NT2/D1 (cell line): ENCODE data around the gene RCN2.
"Not testable (repeated sequence)": the region's sequence is repeated elsewhere in the genome, so short reads cannot be mapped to it uniquely, and the experiment has no call there.

Experiments used
- DNase-seq: peaks from one replicate; pipeline ENCODE4 v3.0.0-alpha.2; 2011; ENCODE audit warnings: low read depth, low spot score
- H3K27me3 ChIP-seq: 2 replicates; pipeline ENCODE4 v1.6.0; 2011; ENCODE audit warnings: mild to moderate bottlenecking; ENCODE audit not compliant: insufficient read length, insufficient read depth
- H3K36me3 ChIP-seq: 2 replicates; pipeline ENCODE4 v1.6.1; 2011; ENCODE audit warnings: mild to moderate bottlenecking, low read length, mixed read lengths; ENCODE audit not compliant: insufficient read depth, insufficient read length
- H3K4me1 ChIP-seq: 2 replicates; pipeline ENCODE4 v1.5.1; 2011; ENCODE audit not compliant: insufficient read depth, insufficient read length
- H3K4me3 ChIP-seq: 2 replicates; pipeline ENCODE4 v1.5.1; 2011; ENCODE audit warnings: low read depth; ENCODE audit not compliant: insufficient read length
- H3K9ac ChIP-seq: 2 replicates; pipeline ENCODE4 v1.6.0; 2011; ENCODE audit warnings: low read depth; ENCODE audit not compliant: insufficient read length
- H3K9me3 ChIP-seq: 2 replicates; pipeline ENCODE4 v1.5.1; 2011; ENCODE audit warnings: mild to moderate bottlenecking, low read length; ENCODE audit not compliant: insufficient read depth
- SUZ12 ChIP-seq: IDR thresholded peaks from 2 replicates; pipeline ENCODE4 v1.6.1; 2011; ENCODE audit not compliant: insufficient read length, insufficient read depth; ENCODE audit errors: extremely low read depth
- YY1 ChIP-seq: IDR thresholded peaks from 2 replicates; pipeline ENCODE4 v1.6.1; 2011; ENCODE audit not compliant: insufficient read length, insufficient read depth
- ZNF274 ChIP-seq: IDR thresholded peaks from 2 replicates; pipeline ENCODE4 v1.6.1; 2011; ENCODE audit warnings: mild to moderate bottlenecking, low read depth, low read length

RCN2 gene, protein sequence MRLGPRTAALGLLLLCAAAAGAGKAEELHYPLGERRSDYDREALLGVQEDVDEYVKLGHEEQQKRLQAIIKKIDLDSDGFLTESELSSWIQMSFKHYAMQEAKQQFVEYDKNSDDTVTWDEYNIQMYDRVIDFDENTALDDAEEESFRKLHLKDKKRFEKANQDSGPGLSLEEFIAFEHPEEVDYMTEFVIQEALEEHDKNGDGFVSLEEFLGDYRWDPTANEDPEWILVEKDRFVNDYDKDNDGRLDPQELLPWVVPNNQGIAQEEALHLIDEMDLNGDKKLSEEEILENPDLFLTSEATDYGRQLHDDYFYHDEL

GRCh38 chr15:76931397-76932134, at the start of gene RCN2:
RCN2 (plus strand) TSS chr15:76931749; CDS start chr15:76931842, 93 bp downstream.
- H3K4me3 ChIP-seq = peak within 1 kb of the TSS; percentile 91
- peaks cover 5% of the 10 kb centered on the region for H3K27me3 ChIP-seq
- H3K9me3 ChIP-seq = no peaks in the 10 kb centered on the region
- H3K9ac ChIP-seq = peak within 1 kb of the TSS; percentile 95
- no peak for TF ChIP-seq ZNF274
- DNase-seq = peak; percentile 94
- H3K4me1 ChIP-seq = no peaks in the 10 kb centered on the region
- H3K36me3 ChIP-seq = peaks cover 41% of the 10 kb centered on the region

- H3K27me3 ChIP-seq = no peaks in the 10 kb centered on the region
- no peak for DNase-seq
- H3K4me1 ChIP-seq = no peaks in the 10 kb centered on the region
- no peak overlapping the region for H3K9ac ChIP-seq
- TF ChIP-seq ZNF274 = no peak
- TF ChIP-seq SUZ12 = no peak
- no peak overlapping the region for H3K4me3 ChIP-seq
- no peaks in the 10 kb centered on the region for H3K36me3 ChIP-seq
- H3K9me3 ChIP-seq = no peaks in the 10 kb centered on the region
These were observed 46.3 kb upstream of the RCN2 start for GRCh38 chr15:76885212-76885611.

DNA sequence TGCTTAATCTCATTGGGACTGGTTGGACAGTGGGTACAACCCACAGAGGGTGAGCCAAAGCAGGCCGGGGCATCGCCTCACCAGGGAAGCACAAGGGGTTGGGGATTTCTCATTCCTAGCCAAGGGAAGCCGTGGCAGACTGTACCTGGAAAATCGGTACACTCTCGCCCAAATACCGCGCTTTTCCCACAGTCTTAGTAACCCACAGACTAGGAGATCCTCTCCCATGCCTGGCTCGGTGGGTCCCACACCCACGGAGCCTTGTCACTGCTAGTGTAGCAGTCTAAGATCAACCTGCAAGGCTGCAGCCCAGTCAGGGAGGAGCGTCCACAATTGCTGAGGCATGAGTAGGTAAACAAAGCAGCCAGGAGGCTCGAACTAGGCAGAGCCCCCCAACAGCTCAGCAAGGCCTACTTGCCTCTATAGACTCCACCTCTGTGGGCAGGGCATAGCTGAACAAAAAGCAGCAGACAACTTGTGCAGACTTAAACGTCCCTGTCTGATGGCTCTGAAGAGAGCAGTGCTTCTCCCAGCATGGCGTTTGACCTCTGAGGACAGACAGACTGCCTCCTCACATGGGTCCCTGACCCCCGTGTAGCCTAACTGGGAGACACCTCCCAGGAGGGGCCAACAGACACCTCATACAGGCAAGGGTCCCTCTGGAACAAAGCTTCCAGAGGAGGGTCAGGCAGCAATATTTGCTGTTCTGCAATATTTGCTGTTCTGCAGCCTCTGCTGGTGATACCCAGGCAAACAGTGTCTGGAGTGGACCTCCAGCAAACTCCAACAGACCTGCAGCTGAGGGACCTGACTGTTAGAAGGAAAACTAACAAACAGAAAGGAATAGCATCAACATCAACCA, 44.0 kb upstream of the RCN2 start:
- H3K9me3 ChIP-seq, DNase-seq, H3K4me1 ChIP-seq, H3K9ac ChIP-seq, H3K27me3 ChIP-seq, H3K36me3 ChIP-seq, H3K4me3 ChIP-seq: not testable (repeated sequence)

- not testable (repeated sequence) for H3K4me1 ChIP-seq, H3K27me3 ChIP-seq, DNase-seq, H3K9me3 ChIP-seq, H3K4me3 ChIP-seq, H3K36me3 ChIP-seq, H3K9ac ChIP-seq
These were observed 38.7 kb upstream of the RCN2 start for GRCh38 chr15:76892836-76893235.

GRCh38 chr15:76894174-76894573, 37.4 kb upstream of the RCN2 start:
- DNase-seq = no peak
- Histone ChIP-seq H3K4me1 (no peaks in the 10 kb centered on the region), H3K4me3 (no peak overlapping the region), H3K9me3 (peaks cover 10% of the 10 kb centered on the region; the same call in 1 of the 2 replicates), H3K9ac (no peak overlapping the region), H3K27me3 (no peaks in the 10 kb centered on the region), H3K36me3 (no peaks in the 10 kb centered on the region)
- TF ChIP-seq ZNF274 (no peak), YY1 (no peak), SUZ12 (no peak)

DNA sequence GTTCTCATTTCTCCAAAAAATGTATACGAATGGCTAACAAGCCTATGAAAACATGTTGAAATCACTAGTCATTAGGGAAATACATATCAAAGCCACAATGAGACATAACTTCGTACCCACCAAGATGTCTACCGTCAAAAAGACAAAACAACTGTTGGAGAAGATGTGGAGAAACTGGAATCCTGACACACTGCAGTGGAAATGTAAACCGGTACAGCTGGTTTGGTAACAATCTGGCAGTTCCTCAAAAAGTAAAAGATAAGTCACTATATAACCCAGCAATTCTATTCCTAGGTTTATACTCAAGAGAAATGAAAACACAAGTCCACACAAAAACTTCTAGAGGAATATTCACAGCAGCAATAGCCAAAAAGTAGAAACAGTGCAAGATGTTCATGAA, 33.4 kb upstream of the RCN2 start:
- Histone ChIP-seq H3K36me3 (no peaks in the 10 kb centered on the region), H3K27me3 (no peaks in the 10 kb centered on the region), H3K4me1 (peaks cover 2% of the 10 kb centered on the region), H3K4me3 (no peak overlapping the region), H3K9me3 (peaks cover 21% of the 10 kb centered on the region; the same call in 1 of the 2 replicates), H3K9ac (no peak overlapping the region)
- no peak for DNase-seq
- TF ChIP-seq YY1 (no peak), ZNF274 (no peak), SUZ12 (no peak)

DNA sequence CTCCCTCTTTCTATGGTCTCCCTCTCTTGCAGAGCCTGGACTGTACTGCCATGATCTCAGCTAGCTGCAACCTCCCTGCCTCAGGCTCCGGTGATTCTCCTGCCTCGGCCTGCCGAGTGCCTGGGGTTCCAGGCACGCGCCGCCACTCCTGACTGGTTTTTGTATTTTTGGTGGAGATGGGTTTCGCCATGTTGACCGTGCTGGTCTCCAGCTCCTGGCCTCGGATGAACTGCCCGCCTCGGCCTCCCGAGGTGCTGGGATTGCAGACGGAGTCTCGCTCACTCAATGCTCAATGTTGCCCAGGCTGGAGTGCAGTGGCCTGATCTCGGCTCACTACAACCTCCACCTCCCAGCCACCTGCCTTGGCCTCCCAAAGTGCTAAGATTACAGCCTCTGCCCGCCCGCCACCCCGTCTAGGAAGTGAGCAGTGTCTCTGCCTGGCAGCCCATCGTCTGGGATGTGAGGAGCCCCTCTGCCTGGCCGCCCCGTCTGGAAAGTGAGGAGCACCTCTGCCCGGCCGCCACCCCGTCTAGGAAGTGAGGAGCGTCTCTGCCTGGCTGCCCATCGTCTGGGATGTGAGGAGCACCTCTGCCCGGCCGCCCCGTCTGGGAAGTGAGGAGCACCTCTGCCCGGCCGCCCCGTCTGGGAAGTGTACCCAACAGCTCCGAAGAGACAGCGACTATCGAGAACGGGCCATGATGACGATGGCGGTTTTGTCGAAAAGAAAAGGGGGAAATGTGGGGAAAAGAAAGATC, 32.2 kb upstream of the RCN2 start:
- not testable (repeated sequence) for H3K4me3 ChIP-seq, H3K27me3 ChIP-seq, H3K36me3 ChIP-seq, DNase-seq, H3K4me1 ChIP-seq, H3K9ac ChIP-seq
- H3K9me3 ChIP-seq = peaks cover 21% of the 10 kb centered on the region; the same call in 1 of the 2 replicates

- H3K36me3 ChIP-seq, H3K4me1 ChIP-seq, H3K4me3 ChIP-seq, DNase-seq, H3K9ac ChIP-seq: not testable (repeated sequence)
- H3K9me3 ChIP-seq = peaks cover 21% of the 10 kb centered on the region; the same call in 1 of the 2 replicates
- H3K27me3 ChIP-seq = peaks cover 15% of the 10 kb centered on the region
These were observed 31.6 kb upstream of the RCN2 start for GRCh38 chr15:76899931-76900310.
